Bone marrow (tissue), 2 donors: ENCODE results near the gene RAN.
"Not testable (repeated sequence)": the region's sequence is repeated elsewhere in the genome, so short reads cannot be mapped to it uniquely, and the experiment has no call there.

Experiments used
- DNase-seq, 2 donors: peaks; one replicate each; lab custom pipeline; 2025; lab: John Stamatoyannopoulos, UW

Gene RAN

GRCh38 chr12:130878193-130879185 is 6.6 kb downstream of the RAN start:
- DNase-seq = no peak

- no peak for DNase-seq
These were observed 7.4 kb downstream of the RAN start for GRCh38 chr12:130879212-130879686.

- DNase-seq = no peak
These were observed 8.0 kb downstream of the RAN start for GRCh38 chr12:130879781-130880389.

GRCh38 chr12:130880411-130880885 is 8.6 kb downstream of the RAN start:
- DNase-seq = no peak

GRCh38 chr12:130881046-130881445 is 9.2 kb downstream of the RAN start:
- DNase-seq = no peak

GRCh38 chr12:130881548-130881947 is 9.7 kb downstream of the RAN start:
- no peak for DNase-seq

GRCh38 chr12:130887190-130887589 is 15.3 kb downstream of the RAN start:
- DNase-seq = not testable (repeated sequence)

- no peak for DNase-seq
These were observed 32.2 kb downstream of the RAN start for GRCh38 chr12:130904064-130904463.

GRCh38 chr12:130904936-130905455 is 33.1 kb downstream of the RAN start:
- DNase-seq = not testable (repeated sequence)

GRCh38 chr12:130909111-130909510 is 37.2 kb downstream of the RAN start:
- no peak for DNase-seq

GRCh38 chr12:130911193-130911592 is 39.3 kb downstream of the RAN start:
- no peak for DNase-seq

GRCh38 chr12:130911933-130912332 is 40.1 kb downstream of the RAN start:
- no peak for DNase-seq

- peak in 1 of 2 donors; percentile 16 for DNase-seq
These were observed 44.5 kb downstream of the RAN start for GRCh38 chr12:130916241-130916911.

- DNase-seq = no peak
These were observed 45.7 kb downstream of the RAN start for GRCh38 chr12:130917607-130918006.

- DNase-seq = no peak
These were observed 47.2 kb downstream of the RAN start for GRCh38 chr12:130919086-130919485.

- no peak for DNase-seq
These were observed 48.3 kb downstream of the RAN start for GRCh38 chr12:130920119-130920703.

- DNase-seq = no peak
These were observed 49.0 kb downstream of the RAN start for GRCh38 chr12:130920723-130921381.

GRCh38 chr12:130922511-130922953 is 50.7 kb downstream of the RAN start:
- no peak for DNase-seq

GRCh38 chr12:130924966-130925665 is 53.2 kb downstream of the RAN start:
- DNase-seq = no peak

GRCh38 chr12:130925666-130926015 is 53.8 kb downstream of the RAN start:
- no peak for DNase-seq
